ENCODE results near the gene LYRM9. TPM values are rescaled to one million over a fixed set of nuclear protein-coding genes. Genes with fewer than 3 reads are reported as not detected.
"Not testable (repeated sequence)": the region's sequence is repeated elsewhere in the genome, so short reads cannot be mapped to it uniquely, and the experiment has no call there.

Gene LYRM9
- polyA plus RNA-seq, 3 donors: 5.9 to 7.6 (median 6.3) TPM

DNA sequence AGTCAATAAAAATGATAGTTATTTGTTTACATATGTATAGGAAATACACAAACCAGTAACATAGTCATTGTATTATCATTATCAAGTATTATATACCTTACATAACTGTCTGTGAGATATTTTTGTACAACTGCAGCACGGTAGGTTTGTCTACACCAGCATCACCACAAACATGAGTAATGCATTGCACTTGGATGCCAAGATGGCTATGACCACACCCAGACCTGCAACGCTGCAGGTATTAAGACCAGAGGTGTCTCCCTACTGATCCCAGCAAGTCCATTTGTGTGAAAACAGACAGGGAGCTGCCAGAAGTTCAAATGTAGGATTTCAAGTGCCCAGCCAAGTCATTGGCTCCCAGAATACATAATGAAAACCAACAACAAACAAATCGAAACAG is 58.6 kb downstream of the LYRM9 start:
- Histone ChIP-seq H3K4me3 (replicated peaks in 1 of 3; ENCODE audit: low read depth in 2 of 3, low read length in 3 of 3) (no peak overlapping the region), H3K4me2 (replicated peaks; ENCODE audit: extremely low read depth, low read length, poor library complexity, severe bottlenecking) (no peak overlapping the region), H3K9ac (ENCODE audit: insufficient read depth, low read length, poor library complexity, severe bottlenecking) (no peak overlapping the region), H4K20me1 (ENCODE audit: insufficient read depth, low read length) (no peaks in the 10 kb centered on the region), H3K4me1 (ENCODE audit: control insufficient read depth in 1 of 2, insufficient read depth in 2 of 2, low read length in 2 of 2) (no peaks in the 10 kb centered on the region), H3K27ac (ENCODE audit: low read depth in 1 of 2, low read length in 2 of 2) (no peak overlapping the region), H3K36me3 (replicated peaks in 1 of 2; ENCODE audit: control insufficient read depth in 1 of 2, insufficient read depth in 2 of 2, low read length in 2 of 2) (no peaks in the 10 kb centered on the region), H2AFZ (ENCODE audit: insufficient read depth, low read depth, low read length, poor library complexity, severe bottlenecking) (no peak overlapping the region), H3K9me3 (replicated peaks in 1 of 2; ENCODE audit: control insufficient read depth in 1 of 2, insufficient read depth in 1 of 2, low read length in 2 of 2) (no peaks in the 10 kb centered on the region), H3K27me3 (ENCODE audit: control insufficient read depth in 2 of 2, insufficient read depth in 2 of 2, low read length in 2 of 2) (no peaks in the 10 kb centered on the region), H3K79me2 (ENCODE audit: insufficient read depth, low read length) (no peaks in the 10 kb centered on the region)
- Mint-ChIP-seq H3K4me3 (no peak overlapping the region), H3K4me1 (no peaks in the 10 kb centered on the region), H3K27me3 (ENCODE audit: low read depth in 3 of 3) (no peaks in the 10 kb centered on the region), H3K36me3 (no peaks in the 10 kb centered on the region), H3K9me3 (peaks cover 0 to 5% (median 2%) of the 10 kb centered on the region in 7 donors), H3K27ac (no peak overlapping the region)
- TF ChIP-seq, protein P1, sequence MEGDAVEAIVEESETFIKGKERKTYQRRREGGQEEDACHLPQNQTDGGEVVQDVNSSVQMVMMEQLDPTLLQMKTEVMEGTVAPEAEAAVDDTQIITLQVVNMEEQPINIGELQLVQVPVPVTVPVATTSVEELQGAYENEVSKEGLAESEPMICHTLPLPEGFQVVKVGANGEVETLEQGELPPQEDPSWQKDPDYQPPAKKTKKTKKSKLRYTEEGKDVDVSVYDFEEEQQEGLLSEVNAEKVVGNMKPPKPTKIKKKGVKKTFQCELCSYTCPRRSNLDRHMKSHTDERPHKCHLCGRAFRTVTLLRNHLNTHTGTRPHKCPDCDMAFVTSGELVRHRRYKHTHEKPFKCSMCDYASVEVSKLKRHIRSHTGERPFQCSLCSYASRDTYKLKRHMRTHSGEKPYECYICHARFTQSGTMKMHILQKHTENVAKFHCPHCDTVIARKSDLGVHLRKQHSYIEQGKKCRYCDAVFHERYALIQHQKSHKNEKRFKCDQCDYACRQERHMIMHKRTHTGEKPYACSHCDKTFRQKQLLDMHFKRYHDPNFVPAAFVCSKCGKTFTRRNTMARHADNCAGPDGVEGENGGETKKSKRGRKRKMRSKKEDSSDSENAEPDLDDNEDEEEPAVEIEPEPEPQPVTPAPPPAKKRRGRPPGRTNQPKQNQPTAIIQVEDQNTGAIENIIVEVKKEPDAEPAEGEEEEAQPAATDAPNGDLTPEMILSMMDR (IDR thresholded peaks at IDR 0.05): no peak
- no peak for DNase-seq
- WGBS (ENCODE audit: insufficient coverage): 90% methylated on average over 3 of the region's 3 CpGs
- intact Hi-C loops (cut with micrococcal nuclease): no loop called here

DNA sequence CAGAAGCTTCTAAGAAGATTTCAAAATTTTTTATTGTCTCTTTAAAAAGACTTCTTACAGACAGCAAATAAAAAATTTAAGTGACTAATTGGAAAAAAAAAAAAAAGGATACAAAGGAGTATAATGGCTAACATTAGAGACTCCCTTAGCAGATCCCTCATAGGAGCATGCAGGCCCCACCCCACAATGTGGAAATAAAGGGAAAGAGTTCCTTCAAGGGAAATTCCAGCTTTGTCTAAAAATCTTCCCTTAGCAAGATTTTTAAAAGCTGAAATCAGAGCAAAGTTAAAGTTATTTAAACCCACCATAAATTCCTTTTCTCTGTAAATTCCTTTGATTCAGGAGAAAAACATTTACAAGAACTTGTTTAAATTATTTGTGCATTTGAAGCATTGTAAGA is 60.3 kb downstream of the LYRM9 start:
- Mint-ChIP-seq H3K4me3 (no peak overlapping the region), H3K27ac (no peak overlapping the region), H3K4me1 (no peaks in the 10 kb centered on the region), H3K36me3 (no peaks in the 10 kb centered on the region), H3K9me3 (peaks cover 0 to 6% (median 2%) of the 10 kb centered on the region in 7 donors), H3K27me3 (ENCODE audit: low read depth in 3 of 3) (no peaks in the 10 kb centered on the region)
- no peak overlapping the region for H3K4me3 ChIP-seq (replicated peaks in 1 of 3; ENCODE audit: low read depth in 2 of 3, low read length in 3 of 3)
- H3K36me3 ChIP-seq (replicated peaks in 1 of 2; ENCODE audit: control insufficient read depth in 1 of 2, insufficient read depth in 2 of 2, low read length in 2 of 2): no peaks in the 10 kb centered on the region
- no peak overlapping the region for H3K4me2 ChIP-seq (replicated peaks; ENCODE audit: extremely low read depth, low read length, poor library complexity, severe bottlenecking)
- no peaks in the 10 kb centered on the region for H3K9me3 ChIP-seq (replicated peaks in 1 of 2; ENCODE audit: control insufficient read depth in 1 of 2, insufficient read depth in 1 of 2, low read length in 2 of 2)
- no peaks in the 10 kb centered on the region for H3K27me3 ChIP-seq (ENCODE audit: control insufficient read depth in 2 of 2, insufficient read depth in 2 of 2, low read length in 2 of 2)
- no peaks in the 10 kb centered on the region for H3K4me1 ChIP-seq (ENCODE audit: control insufficient read depth in 1 of 2, insufficient read depth in 2 of 2, low read length in 2 of 2)
- intact Hi-C loops (cut with micrococcal nuclease): no loop called here
- H4K20me1 ChIP-seq (ENCODE audit: insufficient read depth, low read length): no peaks in the 10 kb centered on the region
- H3K27ac ChIP-seq (ENCODE audit: low read depth in 1 of 2, low read length in 2 of 2): no peak overlapping the region
- no peak for DNase-seq
- no peak overlapping the region for H2AFZ ChIP-seq (ENCODE audit: insufficient read depth, low read depth, low read length, poor library complexity, severe bottlenecking)
- no peak overlapping the region for H3K9ac ChIP-seq (ENCODE audit: insufficient read depth, low read length, poor library complexity, severe bottlenecking)
- TF ChIP-seq, protein P1 (IDR thresholded peaks at IDR 0.05): no peak
- no peaks in the 10 kb centered on the region for H3K79me2 ChIP-seq (ENCODE audit: insufficient read depth, low read length)

DNA sequence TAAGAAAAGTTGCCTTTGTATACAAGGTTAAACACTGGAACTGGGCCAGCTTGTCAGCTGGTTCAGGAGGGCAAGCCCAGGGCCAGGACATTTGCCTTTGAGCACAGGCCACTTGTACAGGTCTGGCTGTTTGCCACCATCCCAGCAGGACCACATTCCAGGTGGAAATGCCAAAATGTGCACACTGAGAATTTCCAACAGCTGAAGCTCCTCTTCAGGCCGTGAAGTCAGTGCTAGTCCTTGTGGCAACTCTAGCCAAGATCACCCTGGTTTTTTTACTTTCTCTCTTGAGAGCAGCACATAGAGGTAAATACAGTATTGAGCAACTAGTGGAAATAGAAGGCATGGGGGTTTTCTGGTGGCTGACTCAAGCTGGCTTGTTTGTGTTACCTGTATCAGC is 63.3 kb downstream of the LYRM9 start:
- H3K27ac ChIP-seq (ENCODE audit: low read depth in 1 of 2, low read length in 2 of 2); H3K4me3 Mint-ChIP-seq; H3K27ac Mint-ChIP-seq; intact Hi-C loops (cut with micrococcal nuclease); H3K9me3 ChIP-seq (replicated peaks in 1 of 2; ENCODE audit: control insufficient read depth in 1 of 2, insufficient read depth in 1 of 2, low read length in 2 of 2); H3K4me1 Mint-ChIP-seq; H3K36me3 Mint-ChIP-seq; H3K4me3 ChIP-seq (replicated peaks in 1 of 3; ENCODE audit: low read depth in 2 of 3, low read length in 3 of 3); H4K20me1 ChIP-seq (ENCODE audit: insufficient read depth, low read length); H3K27me3 Mint-ChIP-seq (ENCODE audit: low read depth in 3 of 3); H3K9ac ChIP-seq (ENCODE audit: insufficient read depth, low read length, poor library complexity, severe bottlenecking); H3K4me1 ChIP-seq (ENCODE audit: control insufficient read depth in 1 of 2, insufficient read depth in 2 of 2, low read length in 2 of 2); H3K36me3 ChIP-seq (replicated peaks in 1 of 2; ENCODE audit: control insufficient read depth in 1 of 2, insufficient read depth in 2 of 2, low read length in 2 of 2); H3K79me2 ChIP-seq (ENCODE audit: insufficient read depth, low read length); H2AFZ ChIP-seq (ENCODE audit: insufficient read depth, low read depth, low read length, poor library complexity, severe bottlenecking); H3K4me2 ChIP-seq (replicated peaks; ENCODE audit: extremely low read depth, low read length, poor library complexity, severe bottlenecking); H3K27me3 ChIP-seq (ENCODE audit: control insufficient read depth in 2 of 2, insufficient read depth in 2 of 2, low read length in 2 of 2); H3K9me3 Mint-ChIP-seq; DNase-seq: not testable (repeated sequence)
- WGBS (ENCODE audit: insufficient coverage): no CpG with 5 or more reads among the region's 1 CpG
